Body of pancreas (tissue), 4 donors: Measurements from ENCODE around the gene COTL1. TPM values are rescaled to one million over a fixed set of nuclear protein-coding genes. Genes with fewer than 3 reads are reported as not detected.

Experiments
- ATAC-seq: fragments of 150-250 bp; one replicate; pipeline ENCODE4 v1.9.1; 2016
- DNase-seq, 4 donors: peaks; one replicate each; pipeline ENCODE4 v3.0.0-alpha.2; 2019
- H3K27ac ChIP-seq, 4 donors: fragments of 200-600 bp; sonication (generic); 1 replicate in 3 of 4; 2 replicates in 1 of 4; pipeline versions ENCODE4 v1.5.1 to v1.6.1; 2016 to 2019; ENCODE audit warnings: mild to moderate bottlenecking in 1 of 4, mixed read lengths in 1 of 4, moderate library complexity in 1 of 4
- H3K27me3 ChIP-seq, 2 donors: fragments of 200-600 bp; sonication (generic); one replicate each; pipeline ENCODE4 v1.6.0; 2016; ENCODE audit warnings: mild to moderate bottlenecking in 1 of 2
- H3K36me3 ChIP-seq, 2 donors: fragments of 200-600 bp; sonication (generic); replicated peaks in 1 of 2; 2 replicates each; pipeline ENCODE4 v1.5.1; 2016; ENCODE audit warnings: low read depth in 2 of 2; ENCODE audit not compliant: insufficient read depth in 1 of 2
- H3K4me1 ChIP-seq: fragments of 200-600 bp; sonication (generic); one replicate; pipeline ENCODE4 v1.6.0; 2016
- H3K4me3 ChIP-seq, 2 donors: fragments of 200-600 bp; sonication (generic); 1 replicate in 1 of 2; 2 replicates in 1 of 2; pipeline ENCODE4 v1.5.1; 2016 to 2019
- H3K9me3 ChIP-seq, 3 donors: fragments of 200-600 bp; sonication (generic); 1 replicate in 2 of 3; 2 replicates in 1 of 3; pipeline ENCODE4 v1.5.1; 2016
- POLR2A ChIP-seq, 3 donors: fragments of 450-650 bp; IDR thresholded peaks; one replicate each; pipeline ENCODE4 v1.6.1; 2016; ENCODE audit warnings: antibody characterized with exemption in 3 of 3, mild to moderate bottlenecking in 2 of 3
- WGBS, 2 donors: methylation state at CpG; one replicate each; pipeline ENCODE4 v1.1.5; 2017; 5-methylcytosine and 5-hydroxymethylcytosine counted together
- intact Hi-C: fragments of 100-400 bp; cut with DNase I; formaldehyde crosslinking; loops from one replicate; pipeline ENCODE4 v1.15.1; 2023
- total RNA-seq, 2 donors: library from RNA; depleted of rRNA; stranded (reverse); fragments of >200 nt; gene quantifications; one replicate each; pipeline ENCODE4 v1.1.0, GENCODE V29; 2016
- TF ChIP-seq, protein P1 (sequence below), 7 experiments: fragments of 450-650 bp in 4 of 7; fragments of 200-600 bp in 3 of 7; sonication (generic) in 3 of 7; IDR thresholded peaks; one replicate each; pipeline ENCODE4 v1.5.1; 2016 to 2019; ENCODE audit warnings: antibody characterized with exemption in 7 of 7

Gene COTL1
- total RNA-seq, 2 donors from 2014 or later: 19.7 to 20.4 TPM

DNA sequence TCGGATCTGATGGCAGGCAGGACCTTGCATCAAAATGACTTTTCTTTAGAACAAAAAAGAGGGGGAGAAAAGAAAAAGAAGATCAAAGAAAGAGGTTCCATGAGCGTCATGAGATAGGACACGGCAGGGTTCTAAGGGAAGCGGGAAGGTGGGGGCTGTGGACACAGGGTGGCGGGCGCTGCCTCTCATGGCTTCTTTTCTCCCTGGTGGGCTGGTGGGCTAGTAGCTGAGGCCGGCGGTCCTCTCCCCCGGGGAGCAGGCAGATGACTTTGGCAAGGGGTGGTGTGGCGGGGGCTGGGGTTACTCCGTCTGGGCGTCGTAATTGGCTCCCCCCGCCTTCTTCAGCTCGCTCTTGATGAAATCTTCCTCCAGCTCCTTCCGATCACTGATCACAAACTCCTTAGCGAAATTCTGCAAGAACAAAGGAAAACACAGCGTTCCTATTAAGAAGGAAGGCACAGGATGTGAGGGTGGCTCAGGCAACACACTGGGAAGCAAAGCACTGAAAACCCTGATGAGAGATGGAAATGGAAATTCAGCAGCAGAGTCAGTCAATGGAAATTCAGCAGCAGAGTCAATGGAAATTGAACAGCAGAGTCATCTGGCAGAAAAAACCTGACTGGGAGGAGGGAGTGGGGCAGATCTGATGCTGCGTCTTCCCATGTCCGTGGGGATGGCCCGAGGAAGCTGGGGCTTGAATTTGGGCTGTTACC is 51.2 kb downstream of the COTL1 start:
- TF ChIP-seq, protein P1, sequence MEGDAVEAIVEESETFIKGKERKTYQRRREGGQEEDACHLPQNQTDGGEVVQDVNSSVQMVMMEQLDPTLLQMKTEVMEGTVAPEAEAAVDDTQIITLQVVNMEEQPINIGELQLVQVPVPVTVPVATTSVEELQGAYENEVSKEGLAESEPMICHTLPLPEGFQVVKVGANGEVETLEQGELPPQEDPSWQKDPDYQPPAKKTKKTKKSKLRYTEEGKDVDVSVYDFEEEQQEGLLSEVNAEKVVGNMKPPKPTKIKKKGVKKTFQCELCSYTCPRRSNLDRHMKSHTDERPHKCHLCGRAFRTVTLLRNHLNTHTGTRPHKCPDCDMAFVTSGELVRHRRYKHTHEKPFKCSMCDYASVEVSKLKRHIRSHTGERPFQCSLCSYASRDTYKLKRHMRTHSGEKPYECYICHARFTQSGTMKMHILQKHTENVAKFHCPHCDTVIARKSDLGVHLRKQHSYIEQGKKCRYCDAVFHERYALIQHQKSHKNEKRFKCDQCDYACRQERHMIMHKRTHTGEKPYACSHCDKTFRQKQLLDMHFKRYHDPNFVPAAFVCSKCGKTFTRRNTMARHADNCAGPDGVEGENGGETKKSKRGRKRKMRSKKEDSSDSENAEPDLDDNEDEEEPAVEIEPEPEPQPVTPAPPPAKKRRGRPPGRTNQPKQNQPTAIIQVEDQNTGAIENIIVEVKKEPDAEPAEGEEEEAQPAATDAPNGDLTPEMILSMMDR (IDR thresholded peaks at IDR 0.05): no peak
- TF ChIP-seq POLR2A (IDR thresholded peaks at IDR 0.05): no peak
- Histone ChIP-seq H3K27ac (no peak overlapping the region), H3K36me3 (no peaks in the 10 kb centered on the region), H3K27me3 (no peaks in the 10 kb centered on the region), H3K9me3 (no peaks in the 10 kb centered on the region), H3K4me1 (peaks cover 14% of the 10 kb centered on the region), H3K4me3 (no peak overlapping the region)
- ATAC-seq (no peak), DNase-seq (no peak)
- intact Hi-C loops: no loop called here
- WGBS, 2 donors: 84 to 93% methylated on average over 21 of the region's 21 CpGs

DNA sequence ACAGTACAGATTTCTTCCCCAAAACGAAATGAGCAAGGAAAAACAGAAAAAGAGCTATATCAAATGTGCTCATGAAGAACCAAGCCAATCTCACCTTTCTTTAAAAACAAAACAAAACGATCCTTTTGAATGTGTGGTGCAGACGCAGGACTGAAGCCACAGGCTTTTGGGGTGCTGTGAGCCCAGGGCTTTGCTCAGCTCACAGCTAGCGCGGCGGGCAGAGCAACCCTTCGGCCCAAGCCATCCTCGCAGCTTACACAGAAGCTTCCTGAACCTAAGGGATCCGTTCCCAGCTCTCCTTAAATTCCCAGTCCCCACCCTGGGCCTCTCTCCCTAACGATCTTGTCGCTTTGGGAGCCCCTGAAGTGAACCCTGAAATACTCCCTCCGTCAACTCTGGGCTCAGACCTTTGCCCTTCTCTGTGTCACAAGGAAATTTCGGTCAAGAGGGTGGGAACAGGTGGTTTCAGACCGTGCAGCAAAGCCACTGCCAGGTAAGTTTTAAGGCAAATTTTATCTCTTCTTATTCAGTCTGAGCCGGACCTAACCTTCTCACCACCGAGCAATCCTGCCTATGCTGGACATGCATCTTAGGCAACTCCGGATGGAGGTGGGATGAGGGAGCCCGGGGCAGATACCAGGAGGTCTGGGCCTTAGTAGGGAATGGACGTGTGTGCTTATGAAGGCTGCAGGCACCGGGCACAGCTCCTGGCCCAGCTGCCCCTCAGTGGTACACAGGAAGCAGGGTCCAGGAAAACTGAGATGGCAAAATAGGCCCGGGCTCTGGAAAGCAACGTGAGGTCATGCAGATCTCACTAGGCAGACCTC is 52.0 kb downstream of the COTL1 start:
- DNase-seq (no peak), ATAC-seq (no peak)
- TF ChIP-seq, protein P1 (IDR thresholded peaks at IDR 0.05): no peak
- TF ChIP-seq POLR2A (IDR thresholded peaks at IDR 0.05): no peak
- Histone ChIP-seq H3K36me3 (no peaks in the 10 kb centered on the region), H3K4me1 (peaks cover 14% of the 10 kb centered on the region), H3K27ac (no peak overlapping the region), H3K9me3 (no peaks in the 10 kb centered on the region), H3K4me3 (no peak overlapping the region), H3K27me3 (no peaks in the 10 kb centered on the region)
- intact Hi-C loops: no loop called here
- 84 to 88% methylated on average over 22 of the region's 22 CpGs for WGBS, 2 donors

DNA sequence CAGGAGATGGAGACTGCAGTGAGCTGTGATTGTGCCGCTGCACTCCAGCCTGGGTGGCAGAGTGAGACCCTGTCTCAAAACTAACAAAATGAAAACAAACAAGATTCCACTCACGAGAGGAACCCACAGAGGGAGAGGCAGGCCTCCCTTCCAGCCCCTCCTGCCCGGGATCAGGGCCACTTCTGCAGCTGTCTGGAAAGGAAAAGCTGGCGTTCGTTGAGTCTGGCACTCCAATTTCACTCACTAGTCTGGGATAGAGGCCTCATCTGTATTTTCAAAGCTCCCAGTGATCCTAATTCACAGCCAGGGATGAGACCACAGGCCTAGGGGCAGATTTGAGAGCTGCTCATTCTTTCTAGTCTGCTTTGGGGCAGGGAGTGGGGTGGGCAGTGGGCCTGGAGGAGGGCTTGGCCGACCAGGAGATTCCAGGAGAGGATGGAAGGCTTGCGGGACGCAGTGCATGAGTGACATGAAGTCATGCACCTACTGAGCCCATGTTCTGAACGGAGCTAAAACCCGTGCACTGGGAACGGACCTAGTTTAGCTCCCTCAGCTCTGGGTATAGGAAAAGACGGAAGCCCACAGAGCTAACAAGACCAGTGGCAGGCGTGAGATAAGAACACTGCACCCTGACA is 54.0 kb downstream of the COTL1 start:
- WGBS, 2 donors: 87 to 95% methylated on average over 9 to 13 of the region's 13 CpGs
- Histone ChIP-seq H3K27ac (no peak overlapping the region), H3K9me3 (no peaks in the 10 kb centered on the region), H3K4me1 (peaks cover 2% of the 10 kb centered on the region), H3K36me3 (no peaks in the 10 kb centered on the region), H3K27me3 (no peaks in the 10 kb centered on the region), H3K4me3 (no peak overlapping the region)
- no peak for TF ChIP-seq POLR2A (IDR thresholded peaks at IDR 0.05)
- intact Hi-C loops: no loop called here
- no peak for DNase-seq
- no peak for ATAC-seq

DNA sequence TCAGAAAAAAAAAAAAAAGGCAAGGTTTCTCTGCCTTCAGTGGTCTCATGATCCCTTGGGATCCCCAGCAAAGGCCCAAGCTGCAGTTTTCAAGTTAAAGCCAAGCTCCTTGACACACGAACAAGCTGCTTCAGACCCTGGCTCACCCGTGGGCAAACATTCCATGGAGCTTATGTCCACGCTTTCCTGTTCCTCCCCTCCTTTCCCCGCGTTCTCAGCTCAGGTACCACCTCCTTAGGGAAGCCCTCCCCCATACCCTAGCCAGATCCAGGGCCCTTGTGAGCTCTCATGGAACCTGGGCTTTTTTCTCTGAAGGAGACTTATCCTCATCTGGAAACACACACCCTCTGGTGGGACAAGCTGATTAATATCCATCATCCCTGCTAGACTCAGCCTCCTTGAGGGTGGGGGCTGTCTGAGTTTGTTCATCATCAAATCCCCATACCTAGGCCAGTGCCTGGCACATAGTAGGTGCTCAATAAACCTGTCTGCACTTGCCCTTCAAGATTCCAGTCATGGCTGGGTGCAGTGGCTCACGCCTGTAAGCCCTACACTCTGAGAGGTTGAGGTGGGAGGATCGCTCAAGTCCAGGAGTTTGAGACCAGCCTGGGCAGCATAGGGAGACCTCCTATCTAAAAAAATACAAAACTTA is 54.7 kb downstream of the COTL1 start:
- Histone ChIP-seq H3K4me3 (no peak overlapping the region), H3K4me1 (no peaks in the 10 kb centered on the region), H3K9me3 (no peaks in the 10 kb centered on the region), H3K27me3 (no peaks in the 10 kb centered on the region), H3K36me3 (no peaks in the 10 kb centered on the region), H3K27ac (no peak overlapping the region)
- 74 to 82% methylated on average over 6 to 7 of the region's 7 CpGs for WGBS, 2 donors
- no peak for DNase-seq
- intact Hi-C loops: no loop called here
- ATAC-seq: no peak
- TF ChIP-seq, protein P1 (IDR thresholded peaks at IDR 0.05): no peak
- TF ChIP-seq POLR2A (IDR thresholded peaks at IDR 0.05): no peak
